BE2C (cell line): Measurements from ENCODE around the gene LGALS3BP.

Source experiments
- DNase-seq: peaks from one replicate; pipeline ENCODE4 v3.0.0-alpha.2; 2020
- H3K27me3 ChIP-seq: fragments of 250-450 bp; sonication (Bioruptor Pico); 2 replicates; pipeline ENCODE4 v1.5.1; 2020; ENCODE audit warnings: mild to moderate bottlenecking
- H3K36me3 ChIP-seq: fragments of 250-450 bp; sonication (Bioruptor Pico); 2 replicates; pipeline ENCODE4 v1.5.1; 2020; ENCODE audit warnings: mild to moderate bottlenecking
- H3K4me1 ChIP-seq: fragments of 250-450 bp; sonication (Bioruptor Pico); 2 replicates; pipeline ENCODE4 v1.5.1; 2020
- H3K4me3 ChIP-seq: 2 replicates; pipeline ENCODE4 v1.5.1; 2011; ENCODE audit warnings: low read depth, low read length
- H3K9me3 ChIP-seq: fragments of 250-450 bp; sonication (Bioruptor Pico); 2 replicates; pipeline ENCODE4 v1.5.1; 2020
- CTCF ChIP-seq: IDR thresholded peaks from 2 replicates; pipeline ENCODE4 v1.5.1; 2012; ENCODE audit warnings: mild to moderate bottlenecking, low read depth, low read length

Gene LGALS3BP

GRCh38 chr17:78986649-78987328, 7.1 kb upstream of the LGALS3BP start:
- H3K9me3 ChIP-seq = no peaks in the 10 kb centered on the region; the same call in 1 of the 2 replicates
- no peak for DNase-seq
- no peak for TF ChIP-seq CTCF
- peaks cover 15% of the 10 kb centered on the region for H3K4me1 ChIP-seq
- peaks cover 5% of the 10 kb centered on the region; the same call in 1 of the 2 replicates for H3K36me3 ChIP-seq
- H3K27me3 ChIP-seq = no peaks in the 10 kb centered on the region
- peak overlapping the region; percentile 37 for H3K4me3 ChIP-seq

DNA sequence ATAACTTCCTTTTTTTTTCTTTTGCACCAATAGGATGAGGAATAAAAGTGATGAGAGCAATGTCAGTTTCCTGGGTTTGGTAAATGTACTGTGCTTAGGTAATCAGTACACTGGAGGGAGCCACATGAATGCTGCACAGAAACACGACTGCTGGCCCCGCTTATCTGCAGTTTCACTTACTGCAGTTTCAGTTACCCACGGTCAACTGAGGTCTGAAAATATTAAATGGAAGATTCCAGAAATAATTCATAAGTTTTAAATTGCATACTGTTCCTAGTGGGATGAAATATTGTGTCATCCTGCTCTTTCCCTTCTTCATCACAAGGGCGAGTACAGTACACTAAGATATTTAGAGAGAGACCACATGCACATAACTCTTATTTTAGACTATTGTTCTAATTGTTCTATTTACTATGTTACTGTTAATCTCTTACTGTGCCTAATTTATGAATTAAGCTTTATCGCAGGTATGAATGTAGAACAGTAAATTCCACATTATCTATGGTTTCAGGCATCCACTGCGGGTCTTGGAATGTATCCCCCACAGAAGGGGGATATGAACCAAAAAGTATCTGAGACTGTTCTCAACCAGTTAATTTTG, 6.4 kb upstream of the LGALS3BP start:
- peak; percentile 60 for TF ChIP-seq CTCF
- H3K36me3 ChIP-seq = peaks cover 5% of the 10 kb centered on the region; the same call in 1 of the 2 replicates
- peak overlapping the region; percentile 37 for H3K4me3 ChIP-seq
- H3K9me3 ChIP-seq = no peaks in the 10 kb centered on the region; the same call in 1 of the 2 replicates
- H3K27me3 ChIP-seq = no peaks in the 10 kb centered on the region
- no peak for DNase-seq
- H3K4me1 ChIP-seq = peaks cover 15% of the 10 kb centered on the region

GRCh38 chr17:78985395-78985794, 5.7 kb upstream of the LGALS3BP start:
- peaks cover 2% of the 10 kb centered on the region; the same call in 1 of the 2 replicates for H3K36me3 ChIP-seq
- no peak for DNase-seq
- H3K4me3 ChIP-seq = no peak overlapping the region

DNA sequence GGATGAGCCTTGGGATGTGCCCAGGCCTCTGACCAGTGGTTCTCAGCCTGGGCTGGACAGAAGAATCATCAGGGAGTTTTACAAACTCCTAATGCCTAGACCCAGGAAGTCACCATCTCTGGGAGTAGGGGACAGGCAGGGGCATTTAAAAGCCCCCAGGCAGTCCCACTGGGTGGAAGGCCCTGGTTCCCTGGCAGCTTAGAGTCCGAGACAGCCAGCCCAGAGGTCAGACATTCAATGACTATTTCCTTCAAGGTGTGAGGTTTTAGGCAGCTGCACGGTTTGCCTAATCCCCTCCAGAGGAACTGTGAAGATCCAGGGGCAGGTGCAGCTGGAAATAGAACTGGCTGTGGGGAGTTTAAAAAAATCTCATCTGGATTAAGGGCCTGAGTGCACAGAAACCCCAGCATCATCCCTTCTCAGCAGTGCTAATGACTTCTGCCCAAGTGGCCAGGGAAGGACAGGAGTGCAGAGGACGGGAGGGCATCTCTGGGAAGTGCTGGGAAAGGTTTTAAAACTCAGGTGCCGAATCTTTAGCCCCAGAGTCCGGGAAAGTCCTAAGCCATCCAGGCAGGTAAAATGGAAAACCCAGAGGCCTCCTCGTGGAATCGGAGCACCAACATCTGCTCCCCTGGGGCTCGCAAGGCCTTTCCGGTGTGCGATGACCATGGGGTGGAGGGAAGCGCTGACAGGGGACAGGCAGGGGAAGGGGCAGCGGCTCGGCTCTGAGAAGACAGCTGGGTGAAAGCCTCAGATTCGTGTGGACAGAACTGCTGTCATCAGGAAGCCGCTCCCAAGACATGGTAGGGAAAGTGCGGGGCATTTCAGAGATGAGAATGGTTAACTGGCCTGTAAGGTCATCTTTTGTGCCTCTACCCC, 1.5 kb upstream of the LGALS3BP start:
- Histone ChIP-seq H3K9me3 (no peaks in the 10 kb centered on the region), H3K36me3 (peaks cover 14% of the 10 kb centered on the region), H3K4me3 (no peak overlapping the region), H3K4me1 (peaks cover 29% of the 10 kb centered on the region), H3K27me3 (no peaks in the 10 kb centered on the region)
- no peak for DNase-seq
- TF ChIP-seq CTCF = no peak

More at GRCh38 chr17:78985395-78985794, 5.7 kb upstream of the LGALS3BP start:
- H3K9me3 ChIP-seq = no peaks in the 10 kb centered on the region; the same call in 1 of the 2 replicates
- peaks cover 20% of the 10 kb centered on the region for H3K4me1 ChIP-seq
- no peak for TF ChIP-seq CTCF
- no peaks in the 10 kb centered on the region for H3K27me3 ChIP-seq

DNA sequence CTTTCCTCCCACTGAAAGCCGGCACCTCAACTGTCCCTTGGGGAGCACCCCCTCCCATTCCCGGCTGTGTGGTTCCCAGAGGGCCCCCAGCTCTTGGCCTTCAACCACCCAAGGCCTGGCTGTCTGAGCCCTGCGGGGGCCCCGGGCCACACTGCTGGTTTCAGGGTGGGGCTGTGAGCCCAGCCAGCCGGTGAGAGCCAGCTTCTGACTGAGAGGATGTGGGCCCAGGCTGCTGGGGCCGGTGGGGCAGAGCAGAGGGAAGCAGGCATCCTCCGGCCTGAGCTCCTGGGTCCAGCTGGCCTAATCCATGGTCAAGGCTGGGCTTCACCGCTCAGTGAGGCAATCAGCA, 875 bp upstream of the LGALS3BP start:
- no peak overlapping the region for H3K4me3 ChIP-seq
- peaks cover 27% of the 10 kb centered on the region for H3K4me1 ChIP-seq
- H3K9me3 ChIP-seq = no peaks in the 10 kb centered on the region
- no peak for TF ChIP-seq CTCF
- no peaks in the 10 kb centered on the region for H3K27me3 ChIP-seq
- DNase-seq = no peak
- H3K36me3 ChIP-seq = peaks cover 19% of the 10 kb centered on the region
